IMR-90 (cell line): ENCODE data around the gene TDRKH. TPM values are rescaled to one million over a fixed set of nuclear protein-coding genes. Genes with fewer than 3 reads are reported as not detected.

Experiments
- ATAC-seq: fragments of 200-7000 bp; cut with Tn5 transposase; 2 replicates; pipeline ENCODE4 v1.9.1; 2020; ENCODE audit warnings: low read depth, mild to moderate bottlenecking, moderate library complexity
- BruUV-seq: library from RNA; stranded (reverse); fragments of 400-500 nt; replicated peaks from 2 replicates; lab custom pipeline; 2021; lab: Mats Ljungman, UMichigan
- CTCF ChIA-PET: fragments of 300-600 bp; formaldehyde crosslinking; extraction: SDS; loops from one replicate; lab custom pipeline; 2021; ENCODE audit warnings: antibody characterized with exemption; lab: Yijun Ruan, JAX
- POLR2A ChIA-PET: fragments of 300-600 bp; sonication (Branson Sonifier 250); formaldehyde crosslinking; loops from one replicate; lab custom pipeline; 2022; ENCODE audit warnings: antibody characterized with exemption; ENCODE audit not compliant: unreplicated experiment; lab: Charles Lee
- DNase-seq: peaks from one replicate; pipeline ENCODE4 v3.0.0; 2013
- H2AFZ ChIP-seq: replicated peaks from 2 replicates; pipeline ENCODE3; 2013; ENCODE audit warnings: low read length, mild to moderate bottlenecking; ENCODE audit not compliant: poor library complexity
- H2AK5ac ChIP-seq: 2 replicates; pipeline ENCODE4 v1.6.1; 2013; ENCODE audit warnings: low read depth, low read length, inconsistent platforms
- H2AK9ac ChIP-seq: replicated peaks from 2 replicates; pipeline ENCODE3; 2013; ENCODE audit warnings: mild to moderate bottlenecking, low read depth, low read length, moderate library complexity; ENCODE audit not compliant: poor library complexity
- H2BK120ac ChIP-seq: 2 replicates; pipeline ENCODE4 v1.6.1; 2013; ENCODE audit warnings: low read depth, low read length, inconsistent platforms
- H2BK15ac ChIP-seq: 3 replicates; pipeline ENCODE4 v1.6.1; 2013; ENCODE audit warnings: low read depth, low read length, inconsistent platforms
- H2BK20ac ChIP-seq: 2 replicates; pipeline ENCODE4 v1.6.1; 2013; ENCODE audit warnings: low read depth, mild to moderate bottlenecking, inconsistent platforms, low read length, moderate library complexity
- H2BK5ac ChIP-seq: 2 replicates; pipeline ENCODE4 v1.6.1; 2013; ENCODE audit warnings: mild to moderate bottlenecking, low read depth, low read length, inconsistent platforms; ENCODE audit not compliant: poor library complexity, severe bottlenecking
- H3K14ac ChIP-seq: replicated peaks from 2 replicates; pipeline ENCODE4 v1.6.1; 2013; ENCODE audit warnings: low read depth, low read length, inconsistent platforms
- H3K18ac ChIP-seq: 2 replicates; pipeline ENCODE4 v1.6.1; 2013; ENCODE audit warnings: low read depth, low read length, control low read depth
- H3K23ac ChIP-seq: 2 replicates; pipeline ENCODE4 v1.6.1; 2013; ENCODE audit warnings: low read depth, low read length, inconsistent platforms
- H3K27ac ChIP-seq: 2 replicates; pipeline ENCODE4 v1.5.1; 2013; ENCODE audit warnings: mild to moderate bottlenecking, control low read depth, low read length; ENCODE audit not compliant: insufficient read depth
- H3K27me3 ChIP-seq: 2 replicates; pipeline ENCODE4 v1.6.1; 2013; ENCODE audit warnings: low read length; ENCODE audit not compliant: control insufficient read depth, insufficient read depth
- H3K36me3 ChIP-seq: 2 replicates; pipeline ENCODE4 v1.6.1; 2013; ENCODE audit warnings: low read length, mixed read lengths; ENCODE audit not compliant: control insufficient read depth, insufficient read depth
- H3K4ac ChIP-seq: 2 replicates; pipeline ENCODE4 v1.6.1; 2013; ENCODE audit warnings: low read depth, low read length, inconsistent platforms
- H3K4me1 ChIP-seq: 2 replicates; pipeline ENCODE4 v1.6.1; 2013; ENCODE audit warnings: low read length, mixed read lengths; ENCODE audit not compliant: control insufficient read depth, insufficient read depth
- H3K4me2 ChIP-seq: 2 replicates; pipeline ENCODE4 v1.6.1; 2013; ENCODE audit warnings: low read depth, mild to moderate bottlenecking, control low read depth, low read length, moderate library complexity
- H3K4me3 ChIP-seq: 2 replicates; pipeline ENCODE4 v1.5.1; 2013; ENCODE audit warnings: low read depth, mild to moderate bottlenecking, control low read depth, low read length, moderate library complexity; ENCODE audit not compliant: insufficient read depth
- H3K56ac ChIP-seq: 2 replicates; pipeline ENCODE4 v1.6.1; 2013; ENCODE audit warnings: low read length, inconsistent platforms; ENCODE audit not compliant: insufficient read depth; ENCODE audit errors: extremely low read depth
- H3K79me1 ChIP-seq, 2 experiments: 2 replicates each; pipeline ENCODE4 v1.6.1; 2013; ENCODE audit warnings: low read length in 2 of 2, inconsistent platforms in 1 of 2, low read depth in 1 of 2
- H3K9ac ChIP-seq: 2 replicates; pipeline ENCODE4 v1.6.1; 2013; ENCODE audit warnings: low read depth, low read length, control low read depth
- H3K9me1 ChIP-seq: 2 replicates; pipeline ENCODE4 v1.6.1; 2013; ENCODE audit warnings: low read length, inconsistent platforms; ENCODE audit not compliant: insufficient read depth
- H3K9me3 ChIP-seq: 2 replicates; pipeline ENCODE4 v1.6.1; 2013; ENCODE audit warnings: low read length; ENCODE audit not compliant: control insufficient read depth, insufficient read depth
- H4K20me1 ChIP-seq: 2 replicates; pipeline ENCODE4 v1.6.1; 2013; ENCODE audit warnings: low read length, inconsistent platforms; ENCODE audit not compliant: insufficient read depth
- H4K5ac ChIP-seq: 2 replicates; pipeline ENCODE4 v1.6.1; 2013; ENCODE audit warnings: mild to moderate bottlenecking, low read depth, low read length, control low read depth
- H4K8ac ChIP-seq, 2 experiments: 2 replicates each; pipeline ENCODE4 v1.6.1; 2013; ENCODE audit warnings: low read depth in 2 of 2, low read length in 2 of 2, control low read depth in 1 of 2, inconsistent platforms in 1 of 2
- H4K91ac ChIP-seq: 2 replicates; pipeline ENCODE4 v1.6.1; 2013; ENCODE audit warnings: low read depth, low read length, inconsistent platforms; ENCODE audit not compliant: insufficient read depth
- MAFK ChIP-seq: IDR thresholded peaks from 2 replicates; pipeline ENCODE4 v1.6.1; 2012; ENCODE audit warnings: low read depth, low read length, improper control_type of control experiment
- MAZ ChIP-seq: IDR thresholded peaks from 2 replicates; pipeline ENCODE4 v1.6.1; 2012; ENCODE audit warnings: low read depth, mild to moderate bottlenecking, low read length, improper control_type of control experiment, moderate library complexity, borderline replicate concordance
- NFE2L2 ChIP-seq: fragments of 150-350 bp; IDR thresholded peaks from 2 replicates; pipeline ENCODE4 v1.6.1; 2016; ENCODE audit warnings: low read depth, mild to moderate bottlenecking, low read length
- SMC3 ChIP-seq: fragments of 150-350 bp; IDR thresholded peaks from 2 replicates; pipeline ENCODE4 v1.6.1; 2016; ENCODE audit warnings: low read depth, mild to moderate bottlenecking, antibody characterized with exemption, low read length, moderate library complexity
- WGBS, 2 experiments: methylation state at CpG; one replicate each; pipeline versions ENCODE4 v1.1.5 to v1.1.7; 2013; ENCODE audit warnings: missing lambda C conversion rate in 2 of 2; ENCODE audit not compliant: insufficient read length in 1 of 2; ENCODE audit errors: extremely low coverage in 2 of 2; 5-methylcytosine and 5-hydroxymethylcytosine counted together
- dilution Hi-C: fragments of 300-500 bp; cut with HindIII; formaldehyde crosslinking; loops from one replicate; pipeline ENCODE4 v1.14.3; 2018; ENCODE audit warnings: low sequenced_read_pairs; ENCODE audit not compliant: unreplicated experiment
- in situ Hi-C: fragments of 300-500 bp; cut with MboI; formaldehyde crosslinking; loops from 3 replicates; pipeline ENCODE4 v1.14.3; 2019; ENCODE audit warnings: low sequenced_read_pairs, inconsistent platforms, mixed read lengths
- intact Hi-C: fragments of 100-400 bp; cut with micrococcal nuclease; formaldehyde crosslinking; loops from 2 replicates; pipeline ENCODE4 v1.10.0; 2022
- polyA plus RNA-seq, 3 experiments: library from polyadenylated mRNA; depleted of rRNA; stranded (reverse); fragments of >200 nt; gene quantifications; 2 replicates each; pipeline ENCODE4 v1.2.3, GENCODE V29; 2012; ENCODE audit warnings: low replicate concordance in 1 of 3
- total RNA-seq: library from RNA; depleted of rRNA; stranded (reverse); fragments of >200 nt; gene quantifications from 2 replicates; pipeline ENCODE4 v1.2.3, GENCODE V29; 2012

Gene TDRKH
- total and polyA plus RNA-seq, 2 of the 4 experiments (the other 2 are of a cell fraction): 1.2 to 2.2 TPM

- Histone ChIP-seq H2AFZ (no peak overlapping the region), H2AK9ac (no peak overlapping the region), H3K23ac (no peak overlapping the region), H2BK5ac (no peak overlapping the region), H4K91ac (no peak overlapping the region), H3K27ac (no peak overlapping the region), H3K14ac (no peak overlapping the region), H3K4ac (no peak overlapping the region), H3K27me3 (peaks cover 76% of the 10 kb centered on the region), H2AK5ac (no peak overlapping the region), H3K79me1 (no peaks in the 10 kb centered on the region), H3K4me2 (no peak overlapping the region), H3K9me1 (no peaks in the 10 kb centered on the region; the same call in 1 of the 2 replicates), H4K8ac (no peak overlapping the region), H3K9me3 (no peaks in the 10 kb centered on the region), H3K4me1 (no peaks in the 10 kb centered on the region), H2BK15ac (no peak overlapping the region), H3K56ac (no peak overlapping the region), H2BK120ac (no peak overlapping the region), H4K5ac (no peak overlapping the region), H3K36me3 (no peaks in the 10 kb centered on the region), H4K20me1 (no peaks in the 10 kb centered on the region), H3K18ac (no peak overlapping the region), H3K4me3 (no peak overlapping the region), H3K9ac (no peak overlapping the region), H2BK20ac (no peak overlapping the region)
- no peak for TF ChIP-seq MAZ
- TF ChIP-seq NFE2L2: no peak
- TF ChIP-seq SMC3: no peak
- TF ChIP-seq MAFK: no peak
- WGBS, 2 experiments: no CpG with 5 or more reads among the region's 1 CpG
- in situ Hi-C loops: no loop called here
- BruUV-seq: no TSS peak
- DNase-seq (no peak), ATAC-seq (no peak)
- dilution Hi-C loops: no loop called here
- POLR2A ChIA-PET: no interaction called here
- CTCF ChIA-PET: no interaction called here
- intact Hi-C loops: no loop called here
Observed at GRCh38 chr1:151809985-151810556, 19.8 kb upstream of the TDRKH start.
